HEK293 (cell line): ENCODE data around the gene SDHAF4.

Source experiments
- CTCF ChIA-PET: fragments of 350-600 bp; formaldehyde crosslinking; extraction: SDS; loops from one replicate; lab custom pipeline; 2021; ENCODE audit warnings: antibody characterized with exemption; lab: Yijun Ruan, JAX
- POLR2A ChIA-PET: fragments of 300-600 bp; formaldehyde crosslinking; extraction: SDS; loops from one replicate; lab custom pipeline; 2020; ENCODE audit warnings: antibody characterized with exemption, inconsistent platforms; lab: Yijun Ruan, JAX
- H3K27ac ChIP-seq: fragments of 200-500 bp; sonication (Bioruptor generic); 2 replicates; pipeline ENCODE4 v1.5.1; 2014; ENCODE audit warnings: low read depth, low read length, control low read depth, inconsistent platforms; ENCODE audit errors: extremely low read depth
- H3K36me3 ChIP-seq, 2 experiments: fragments of 200-500 bp in 1 of 2; sonication (Bioruptor generic) in 1 of 2; 1 replicate in 1 of 2; 2 replicates in 1 of 2; pipeline ENCODE4 v1.5.1; 2014 to 2017; ENCODE audit warnings: inconsistent platforms in 2 of 2, low read length in 2 of 2; ENCODE audit not compliant: control insufficient read depth in 2 of 2, insufficient read depth in 1 of 2
- H3K4me1 ChIP-seq: fragments of 200-500 bp; sonication (Bioruptor generic); 2 replicates; pipeline ENCODE4 v1.5.1; 2014; ENCODE audit warnings: mild to moderate bottlenecking, low read length, inconsistent platforms; ENCODE audit not compliant: control insufficient read depth, insufficient read depth
- H3K4me3 ChIP-seq: 2 replicates; pipeline ENCODE4 v1.5.1; 2011; ENCODE audit warnings: low read depth, mild to moderate bottlenecking, control low read depth, low read length, moderate library complexity
- H3K9me3 ChIP-seq: fragments of 200-500 bp; sonication (Bioruptor generic); 2 replicates; pipeline ENCODE4 v1.5.1; 2014; ENCODE audit warnings: low read depth, low read length, inconsistent platforms; ENCODE audit not compliant: control insufficient read depth, insufficient read depth
- GLIS1 ChIP-seq: fragments of 450-650 bp; formaldehyde crosslinking; IDR thresholded peaks from 2 replicates; pipeline ENCODE4 v1.5.1; 2016; ENCODE audit warnings: missing biosample characterization, missing genetic modification characterization
- KLF1 ChIP-seq: fragments of 450-650 bp; formaldehyde crosslinking; IDR thresholded peaks from 2 replicates; pipeline ENCODE4 v1.5.1; 2016; ENCODE audit warnings: missing biosample characterization, missing genetic modification characterization
- TRIM28 ChIP-seq: IDR thresholded peaks from 2 replicates; pipeline ENCODE4 v1.6.1; 2011; ENCODE audit warnings: low read length, control low read depth, borderline replicate concordance
- ZBTB1 ChIP-seq: fragments of 450-650 bp; formaldehyde crosslinking; IDR thresholded peaks from 2 replicates; pipeline ENCODE4 v1.5.1; 2016; ENCODE audit warnings: missing biosample characterization, missing genetic modification characterization
- ZBTB21 ChIP-seq: fragments of 450-650 bp; formaldehyde crosslinking; IDR thresholded peaks from 2 replicates; pipeline ENCODE4 v1.5.1; 2017; ENCODE audit warnings: missing biosample characterization, missing genetic modification characterization
- ZNF121 ChIP-seq: fragments of 450-650 bp; formaldehyde crosslinking; IDR thresholded peaks from 2 replicates; pipeline ENCODE4 v1.5.1; 2016; ENCODE audit warnings: missing biosample characterization, missing genetic modification characterization
- ZNF239 ChIP-seq: fragments of 450-650 bp; formaldehyde crosslinking; IDR thresholded peaks from 2 replicates; pipeline ENCODE4 v1.5.1; 2016; ENCODE audit warnings: missing biosample characterization, missing genetic modification characterization
- ZNF311 ChIP-seq: fragments of 450-650 bp; formaldehyde crosslinking; IDR thresholded peaks from 2 replicates; pipeline ENCODE4 v1.5.1; 2017; ENCODE audit warnings: missing biosample characterization, missing genetic modification characterization, borderline replicate concordance
- ZNF335 ChIP-seq: fragments of 450-650 bp; formaldehyde crosslinking; conservative IDR thresholded peaks from 2 replicates; pipeline ENCODE4 v1.5.1; 2016; ENCODE audit warnings: missing biosample characterization, missing genetic modification characterization
- ZNF366 ChIP-seq: fragments of 450-650 bp; formaldehyde crosslinking; conservative IDR thresholded peaks from 2 replicates; pipeline ENCODE4 v1.5.1; 2016; ENCODE audit warnings: missing biosample characterization, missing genetic modification characterization
- ZNF501 ChIP-seq: fragments of 450-650 bp; formaldehyde crosslinking; IDR thresholded peaks from 2 replicates; pipeline ENCODE4 v1.5.1; 2016; ENCODE audit warnings: missing biosample characterization, missing genetic modification characterization
- ZNF514 ChIP-seq: fragments of 450-650 bp; formaldehyde crosslinking; IDR thresholded peaks from 2 replicates; pipeline ENCODE4 v1.5.1; 2016; ENCODE audit warnings: missing biosample characterization, missing genetic modification characterization
- ZNF521 ChIP-seq: fragments of 450-650 bp; formaldehyde crosslinking; IDR thresholded peaks from 2 replicates; pipeline ENCODE4 v1.5.1; 2017; ENCODE audit warnings: missing biosample characterization, mild to moderate bottlenecking, missing genetic modification characterization
- ZNF558 ChIP-seq: fragments of 450-650 bp; formaldehyde crosslinking; IDR thresholded peaks from 2 replicates; pipeline ENCODE4 v1.5.1; 2016; ENCODE audit warnings: missing biosample characterization, missing genetic modification characterization
- TF ChIP-seq, protein P1 (sequence below): fragments of 450-650 bp; formaldehyde crosslinking; IDR thresholded peaks from 2 replicates; pipeline ENCODE4 v1.5.1; 2016; ENCODE audit warnings: missing biosample characterization, missing genetic modification characterization
- TF ChIP-seq, protein P2 (sequence below): fragments of 450-650 bp; formaldehyde crosslinking; IDR thresholded peaks from 2 replicates; pipeline ENCODE4 v1.5.1; 2016; ENCODE audit warnings: missing biosample characterization, missing genetic modification characterization, low read depth
- TF ChIP-seq, protein P3 (sequence below): fragments of 450-650 bp; formaldehyde crosslinking; IDR thresholded peaks from 2 replicates; pipeline ENCODE4 v1.5.1; 2016; ENCODE audit warnings: missing biosample characterization, missing genetic modification characterization, low read depth
- TF ChIP-seq, protein P4 (sequence below): fragments of 450-650 bp; formaldehyde crosslinking; IDR thresholded peaks from 2 replicates; pipeline ENCODE4 v1.5.1; 2016; ENCODE audit warnings: missing biosample characterization, missing genetic modification characterization

The SDHAF4 gene

DNA sequence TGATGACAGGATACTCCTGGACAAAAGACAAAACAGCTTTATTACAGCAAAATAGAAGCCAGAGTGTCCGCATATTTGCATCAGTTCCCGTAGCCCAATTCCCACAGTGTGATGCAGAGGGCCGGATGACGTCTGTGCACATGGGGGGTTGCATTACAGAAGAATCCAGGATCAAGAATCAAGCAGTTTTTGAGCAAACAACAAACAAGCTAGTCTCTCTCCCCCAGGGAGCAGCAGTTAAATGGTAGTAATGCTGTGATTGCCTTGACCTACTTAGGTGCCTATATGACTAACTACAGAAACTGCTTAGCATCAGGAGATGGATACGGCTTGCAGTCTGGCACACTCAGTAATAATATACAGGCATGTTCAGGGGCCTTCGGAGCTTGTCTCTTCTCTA is 3.2 kb upstream of the SDHAF4 start (continued):
- TF ChIP-seq TRIM28, result no peak
- TF ChIP-seq GLIS1 (tag by site-specific recombination), result peak; percentile 52; the same call in 1 of the 2 replicates
- TF ChIP-seq, all 188 proteins: peak for 3

DNA sequence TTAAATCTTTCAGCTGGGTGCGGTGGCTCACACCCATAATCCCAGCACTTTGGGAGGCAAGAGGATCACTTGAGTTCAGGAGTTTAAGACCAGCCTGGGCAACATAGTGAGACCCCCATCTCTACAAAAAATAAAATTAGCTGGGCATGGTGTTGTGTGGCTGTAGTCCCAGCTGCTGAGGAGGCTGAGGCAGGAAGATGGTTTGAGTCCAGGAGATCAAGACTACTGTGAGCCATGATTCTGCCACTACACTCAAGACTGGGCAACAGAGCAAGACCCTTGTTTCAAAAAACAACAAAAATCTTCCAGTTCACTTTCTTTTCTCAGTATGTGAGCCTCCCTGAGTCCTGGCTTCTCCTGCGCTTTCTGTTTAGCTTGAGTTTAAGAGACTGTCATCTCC is 7.9 kb downstream of the SDHAF4 start:
- peak; percentile 99 for TF ChIP-seq ZNF121
- TF ChIP-seq, protein P1, sequence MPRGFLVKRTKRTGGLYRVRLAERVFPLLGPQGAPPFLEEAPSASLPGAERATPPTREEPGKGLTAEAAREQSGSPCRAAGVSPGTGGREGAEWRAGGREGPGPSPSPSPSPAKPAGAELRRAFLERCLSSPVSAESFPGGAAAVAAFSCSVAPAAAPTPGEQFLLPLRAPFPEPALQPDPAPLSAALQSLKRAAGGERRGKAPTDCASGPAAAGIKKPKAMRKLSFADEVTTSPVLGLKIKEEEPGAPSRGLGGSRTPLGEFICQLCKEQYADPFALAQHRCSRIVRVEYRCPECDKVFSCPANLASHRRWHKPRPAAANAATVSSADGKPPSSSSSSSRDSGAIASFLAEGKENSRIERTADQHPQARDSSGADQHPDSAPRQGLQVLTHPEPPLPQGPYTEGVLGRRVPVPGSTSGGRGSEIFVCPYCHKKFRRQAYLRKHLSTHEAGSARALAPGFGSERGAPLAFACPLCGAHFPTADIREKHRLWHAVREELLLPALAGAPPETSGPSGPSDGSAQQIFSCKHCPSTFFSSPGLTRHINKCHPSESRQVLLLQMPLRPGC (tag by site-specific recombination), result no peak
- TF ChIP-seq ZBTB1, result no peak
- no peak for TF ChIP-seq ZNF239 (tag by site-specific recombination)
- Histone ChIP-seq H3K4me1 (peaks cover 8% of the 10 kb centered on the region), H3K27ac (no peak overlapping the region), H3K9me3 (no peaks in the 10 kb centered on the region), H3K4me3 (no peak overlapping the region), H3K36me3 (peaks cover 6 to 7% of the 10 kb centered on the region in 2 experiments)
- CTCF ChIA-PET, result interaction anchor here (1.0 kb wide), 1 partner anchor 110 kb away, joined by 3 read pairs; no protein-coding TSS in a partner anchor
- POLR2A ChIA-PET, result interaction anchor here (2.1 kb wide), 1 partner anchor 8 kb away, joined by 13 read pairs; the partner anchor contains the start of gene SDHAF4

DNA sequence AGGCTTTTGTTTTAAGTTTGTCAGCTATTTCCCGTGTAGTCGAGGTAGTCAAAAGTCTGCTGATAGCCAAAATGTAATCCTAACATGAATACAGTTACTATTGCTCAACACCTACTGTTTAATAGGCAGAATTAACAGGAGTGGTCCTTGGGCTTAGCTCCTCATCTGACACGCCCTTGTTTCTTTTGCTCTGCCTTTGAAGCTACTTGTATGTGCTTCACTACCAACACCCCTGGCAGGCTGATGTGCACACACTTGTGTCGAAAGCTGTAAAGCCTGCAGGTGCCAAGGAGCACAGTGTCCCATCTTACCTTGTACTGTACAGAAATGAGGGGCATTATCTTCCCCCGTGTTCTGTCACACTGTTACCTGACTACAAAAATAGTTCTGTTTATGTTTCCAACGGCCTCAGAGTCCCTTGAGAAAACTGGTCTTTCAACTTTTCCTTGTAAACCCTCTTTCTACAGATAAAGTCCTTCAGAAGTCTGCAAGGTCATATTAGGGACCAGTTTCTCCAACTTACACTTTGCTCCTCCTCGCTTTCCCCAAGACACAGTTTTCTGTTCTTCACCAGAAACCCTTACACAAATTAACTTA is 9.3 kb downstream of the SDHAF4 start:
- H3K4me3 ChIP-seq, result no peak overlapping the region
- 0 out of 2 replicates have a peak, but pooled peaks have one; percentile 17 for TF ChIP-seq ZNF335 (tag by site-specific recombination)
- TF ChIP-seq ZNF514 (tag by site-specific recombination), result no peak
- TF ChIP-seq, protein P2, sequence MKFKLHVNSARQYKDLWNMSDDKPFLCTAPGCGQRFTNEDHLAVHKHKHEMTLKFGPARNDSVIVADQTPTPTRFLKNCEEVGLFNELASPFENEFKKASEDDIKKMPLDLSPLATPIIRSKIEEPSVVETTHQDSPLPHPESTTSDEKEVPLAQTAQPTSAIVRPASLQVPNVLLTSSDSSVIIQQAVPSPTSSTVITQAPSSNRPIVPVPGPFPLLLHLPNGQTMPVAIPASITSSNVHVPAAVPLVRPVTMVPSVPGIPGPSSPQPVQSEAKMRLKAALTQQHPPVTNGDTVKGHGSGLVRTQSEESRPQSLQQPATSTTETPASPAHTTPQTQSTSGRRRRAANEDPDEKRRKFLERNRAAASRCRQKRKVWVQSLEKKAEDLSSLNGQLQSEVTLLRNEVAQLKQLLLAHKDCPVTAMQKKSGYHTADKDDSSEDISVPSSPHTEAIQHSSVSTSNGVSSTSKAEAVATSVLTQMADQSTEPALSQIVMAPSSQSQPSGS (tag by site-specific recombination), result no peak
- peak; percentile 59 for TF ChIP-seq KLF1 (tag by site-specific recombination)
- no peak for TF ChIP-seq ZNF501
- no peak for TF ChIP-seq ZNF311 (tag by site-specific recombination)
- no peak for TF ChIP-seq ZNF558 (tag by site-specific recombination)
- TF ChIP-seq ZNF366 (tag by site-specific recombination), result no peak
- TF ChIP-seq ZNF521, result no peak
- TF ChIP-seq, protein P3, sequence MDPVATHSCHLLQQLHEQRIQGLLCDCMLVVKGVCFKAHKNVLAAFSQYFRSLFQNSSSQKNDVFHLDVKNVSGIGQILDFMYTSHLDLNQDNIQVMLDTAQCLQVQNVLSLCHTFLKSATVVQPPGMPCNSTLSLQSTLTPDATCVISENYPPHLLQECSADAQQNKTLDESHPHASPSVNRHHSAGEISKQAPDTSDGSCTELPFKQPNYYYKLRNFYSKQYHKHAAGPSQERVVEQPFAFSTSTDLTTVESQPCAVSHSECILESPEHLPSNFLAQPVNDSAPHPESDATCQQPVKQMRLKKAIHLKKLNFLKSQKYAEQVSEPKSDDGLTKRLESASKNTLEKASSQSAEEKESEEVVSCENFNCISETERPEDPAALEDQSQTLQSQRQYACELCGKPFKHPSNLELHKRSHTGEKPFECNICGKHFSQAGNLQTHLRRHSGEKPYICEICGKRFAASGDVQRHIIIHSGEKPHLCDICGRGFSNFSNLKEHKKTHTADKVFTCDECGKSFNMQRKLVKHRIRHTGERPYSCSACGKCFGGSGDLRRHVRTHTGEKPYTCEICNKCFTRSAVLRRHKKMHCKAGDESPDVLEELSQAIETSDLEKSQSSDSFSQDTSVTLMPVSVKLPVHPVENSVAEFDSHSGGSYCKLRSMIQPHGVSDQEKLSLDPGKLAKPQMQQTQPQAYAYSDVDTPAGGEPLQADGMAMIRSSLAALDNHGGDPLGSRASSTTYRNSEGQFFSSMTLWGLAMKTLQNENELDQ (tag by site-specific recombination), result no peak
- TF ChIP-seq ZBTB21 (tag by site-specific recombination), result no peak
- TF ChIP-seq, protein P4, sequence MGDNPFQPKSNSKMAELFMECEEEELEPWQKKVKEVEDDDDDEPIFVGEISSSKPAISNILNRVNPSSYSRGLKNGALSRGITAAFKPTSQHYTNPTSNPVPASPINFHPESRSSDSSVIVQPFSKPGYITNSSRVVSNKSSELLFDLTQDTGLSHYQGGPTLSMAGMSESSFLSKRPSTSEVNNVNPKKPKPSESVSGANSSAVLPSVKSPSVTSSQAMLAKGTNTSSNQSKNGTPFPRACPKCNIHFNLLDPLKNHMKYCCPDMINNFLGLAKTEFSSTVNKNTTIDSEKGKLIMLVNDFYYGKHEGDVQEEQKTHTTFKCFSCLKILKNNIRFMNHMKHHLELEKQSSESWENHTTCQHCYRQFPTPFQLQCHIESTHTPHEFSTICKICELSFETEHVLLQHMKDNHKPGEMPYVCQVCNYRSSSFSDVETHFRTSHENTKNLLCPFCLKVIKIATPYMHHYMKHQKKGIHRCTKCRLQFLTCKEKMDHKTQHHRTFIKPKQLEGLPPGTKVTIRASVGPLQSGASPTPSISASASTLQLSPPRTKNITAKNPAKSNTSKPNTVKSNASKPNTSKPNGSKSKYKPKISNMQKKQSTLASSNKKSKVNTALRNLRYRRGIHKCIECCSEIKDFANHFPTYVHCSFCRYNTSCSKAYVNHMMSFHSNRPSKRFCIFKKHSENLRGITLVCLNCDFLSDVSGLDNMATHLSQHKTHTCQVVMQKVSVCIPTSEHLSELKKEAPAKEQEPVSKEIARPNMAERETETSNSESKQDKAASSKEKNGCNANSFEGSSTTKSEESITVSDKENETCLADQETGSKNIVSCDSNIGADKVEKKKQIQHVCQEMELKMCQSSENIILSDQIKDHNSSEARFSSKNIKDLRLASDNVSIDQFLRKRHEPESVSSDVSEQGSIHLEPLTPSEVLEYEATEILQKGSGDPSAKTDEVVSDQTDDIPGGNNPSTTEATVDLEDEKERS (tag by site-specific recombination), result no peak
- TF ChIP-seq, all 188 proteins: peak for 2
- ChIA-PET POLR2A (interaction anchor here (0.7 to 2.1 kb wide), 2 partner anchors 10 to 240 kb away, joined by 4 to 13 read pairs; partner anchors contain the start of gene SDHAF4), CTCF (interaction anchor here (0.5 to 1.2 kb wide), 5 partner anchors 51 to 438 kb away, joined by 3 to 7 read pairs (median 3); no protein-coding TSS in a partner anchor)
- H3K36me3 ChIP-seq, result peaks cover 6 to 13% of the 10 kb centered on the region in 2 experiments; a peak in 2 of 3 replicates
- no peaks in the 10 kb centered on the region for H3K9me3 ChIP-seq
- H3K27ac ChIP-seq, result no peak overlapping the region
- H3K4me1 ChIP-seq, result peaks cover 8% of the 10 kb centered on the region
